Measurements from ENCODE around the gene EFL1. TPM values are rescaled to one million over a fixed set of nuclear protein-coding genes. Genes with fewer than 3 reads are reported as not detected.
"Not testable (repeated sequence)": the region's sequence is repeated elsewhere in the genome, so short reads cannot be mapped to it uniquely, and the experiment has no call there.

The EFL1 gene
- polyA plus RNA-seq (2012; ENCODE audit: insufficient read depth, insufficient read length, low read depth): 4.5 TPM

DNA sequence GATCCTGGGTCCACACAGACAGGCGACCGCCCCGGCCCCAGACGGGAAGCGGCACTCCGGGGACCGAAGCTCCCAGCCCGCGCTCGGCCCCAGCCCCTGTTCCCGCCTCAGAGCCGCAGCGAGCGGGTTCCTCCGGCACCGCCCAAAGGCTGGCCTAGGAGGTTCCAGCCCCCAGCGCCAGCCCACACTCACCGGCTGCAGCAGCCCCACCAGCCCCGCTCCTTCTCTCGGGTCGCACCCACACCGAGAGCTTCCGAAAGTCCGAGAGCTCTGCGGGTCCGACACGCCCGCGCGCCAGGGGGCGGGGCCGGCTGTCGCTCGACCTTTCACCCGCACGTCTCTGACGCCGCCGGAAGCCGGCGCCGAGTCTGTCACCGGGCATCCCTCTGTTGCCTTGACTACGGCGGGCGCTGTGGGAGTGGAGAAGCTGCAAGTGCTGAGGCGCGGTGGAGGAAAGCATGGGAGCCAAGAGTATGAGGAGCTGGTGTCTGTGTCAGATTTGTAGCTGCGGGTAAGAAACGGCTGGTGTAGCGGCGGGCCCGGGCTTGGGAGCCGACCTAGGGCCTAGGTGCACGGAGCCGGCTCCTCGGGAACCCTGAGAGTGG is at the start of gene EFL1, which contains the start of gene SAXO2:
Gene EFL1 (minus strand): TSS at position 313 of the 605 bp plus-strand sequence. CDS start 956 bp downstream, outside the sequence.
Gene SAXO2 (plus strand): TSS at position 397 of the 605 bp plus-strand sequence. CDS start 62 bp downstream, at position 459.
- TF ChIP-seq, protein P1, sequence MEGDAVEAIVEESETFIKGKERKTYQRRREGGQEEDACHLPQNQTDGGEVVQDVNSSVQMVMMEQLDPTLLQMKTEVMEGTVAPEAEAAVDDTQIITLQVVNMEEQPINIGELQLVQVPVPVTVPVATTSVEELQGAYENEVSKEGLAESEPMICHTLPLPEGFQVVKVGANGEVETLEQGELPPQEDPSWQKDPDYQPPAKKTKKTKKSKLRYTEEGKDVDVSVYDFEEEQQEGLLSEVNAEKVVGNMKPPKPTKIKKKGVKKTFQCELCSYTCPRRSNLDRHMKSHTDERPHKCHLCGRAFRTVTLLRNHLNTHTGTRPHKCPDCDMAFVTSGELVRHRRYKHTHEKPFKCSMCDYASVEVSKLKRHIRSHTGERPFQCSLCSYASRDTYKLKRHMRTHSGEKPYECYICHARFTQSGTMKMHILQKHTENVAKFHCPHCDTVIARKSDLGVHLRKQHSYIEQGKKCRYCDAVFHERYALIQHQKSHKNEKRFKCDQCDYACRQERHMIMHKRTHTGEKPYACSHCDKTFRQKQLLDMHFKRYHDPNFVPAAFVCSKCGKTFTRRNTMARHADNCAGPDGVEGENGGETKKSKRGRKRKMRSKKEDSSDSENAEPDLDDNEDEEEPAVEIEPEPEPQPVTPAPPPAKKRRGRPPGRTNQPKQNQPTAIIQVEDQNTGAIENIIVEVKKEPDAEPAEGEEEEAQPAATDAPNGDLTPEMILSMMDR (IDR thresholded peaks at IDR 0.05; ENCODE audit: low read depth, low read length): no peak
- H3K27me3 ChIP-seq: no peaks in the 10 kb centered on the region
- no peaks in the 10 kb centered on the region for H3K4me1 ChIP-seq
- peak; percentile 96 for DNase-seq
- no peaks in the 10 kb centered on the region for H3K36me3 ChIP-seq
- no peaks in the 10 kb centered on the region for H3K9me3 ChIP-seq
- H3K4me3 ChIP-seq (ENCODE audit: low read depth, low read length): peak within 1 kb of the TSS; percentile 82

DNA sequence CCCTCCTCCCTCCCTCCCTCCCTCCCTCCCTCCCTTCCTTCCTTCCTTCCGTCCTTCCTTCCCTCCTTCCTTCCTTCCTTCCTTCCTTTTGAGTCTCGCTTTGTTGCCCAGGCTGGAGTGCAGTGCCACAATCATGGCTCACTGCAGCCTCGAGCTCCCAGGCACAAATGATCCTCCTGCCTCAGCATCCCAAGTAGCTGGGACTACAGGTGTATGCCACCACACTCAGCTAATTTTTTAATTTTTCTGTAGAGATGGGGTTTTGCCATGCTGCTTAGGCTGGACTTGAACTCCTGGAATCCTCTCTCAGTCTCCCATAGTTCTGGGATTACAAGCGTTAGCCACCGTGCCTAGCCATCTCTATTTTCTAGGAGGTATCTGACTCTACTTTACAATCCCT is 48.8 kb upstream of the EFL1 start:
- H3K27me3 ChIP-seq; DNase-seq; H3K4me3 ChIP-seq (ENCODE audit: low read depth, low read length); H3K9me3 ChIP-seq; H3K4me1 ChIP-seq; H3K36me3 ChIP-seq: not testable (repeated sequence)

DNA sequence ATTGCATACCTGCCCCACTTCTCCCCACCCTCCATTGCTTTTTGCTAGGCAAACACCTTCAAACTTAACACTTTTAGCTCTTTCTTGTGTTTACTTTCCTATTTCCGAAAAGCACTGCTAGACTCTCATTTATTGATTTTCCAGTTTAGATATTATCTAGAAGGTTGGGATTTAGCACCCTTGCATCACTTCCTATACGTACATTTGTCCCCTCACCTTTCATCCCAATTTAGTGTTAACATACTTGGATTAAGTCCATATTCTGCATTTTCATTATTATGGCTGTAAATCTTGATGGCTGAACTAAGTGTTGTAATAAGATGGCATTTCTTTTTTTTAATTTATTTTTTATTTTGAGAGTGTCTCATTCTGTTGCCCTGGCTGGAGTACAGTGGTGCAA is 47.3 kb upstream of the EFL1 start:
- Histone ChIP-seq H3K4me3 (ENCODE audit: low read depth, low read length) (no peak overlapping the region), H3K36me3 (no peaks in the 10 kb centered on the region), H3K27me3 (no peaks in the 10 kb centered on the region), H3K4me1 (no peaks in the 10 kb centered on the region), H3K9me3 (no peaks in the 10 kb centered on the region)
- no peak for DNase-seq
- TF ChIP-seq, protein P1 (IDR thresholded peaks at IDR 0.05; ENCODE audit: low read depth, low read length): no peak

DNA sequence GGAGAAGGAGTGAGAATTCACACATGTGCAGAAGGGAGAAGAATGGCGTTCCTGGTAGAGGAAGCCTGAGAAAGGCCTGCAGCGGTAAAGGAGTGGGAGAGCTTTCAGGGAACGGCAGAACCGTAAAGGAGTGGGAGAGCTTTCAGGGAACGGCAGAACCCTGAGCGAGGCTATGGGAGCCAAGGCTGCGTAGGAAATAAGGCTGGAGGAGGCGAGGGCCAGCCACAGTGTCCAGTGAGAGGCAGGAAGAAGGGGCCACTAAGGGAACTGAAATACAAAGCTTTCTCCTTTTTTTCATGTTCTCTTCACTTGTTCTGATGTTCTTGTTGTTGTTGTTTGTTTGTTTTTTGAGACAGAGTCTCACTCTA is 45.2 kb upstream of the EFL1 start:
- no peaks in the 10 kb centered on the region for H3K4me1 ChIP-seq

DNA sequence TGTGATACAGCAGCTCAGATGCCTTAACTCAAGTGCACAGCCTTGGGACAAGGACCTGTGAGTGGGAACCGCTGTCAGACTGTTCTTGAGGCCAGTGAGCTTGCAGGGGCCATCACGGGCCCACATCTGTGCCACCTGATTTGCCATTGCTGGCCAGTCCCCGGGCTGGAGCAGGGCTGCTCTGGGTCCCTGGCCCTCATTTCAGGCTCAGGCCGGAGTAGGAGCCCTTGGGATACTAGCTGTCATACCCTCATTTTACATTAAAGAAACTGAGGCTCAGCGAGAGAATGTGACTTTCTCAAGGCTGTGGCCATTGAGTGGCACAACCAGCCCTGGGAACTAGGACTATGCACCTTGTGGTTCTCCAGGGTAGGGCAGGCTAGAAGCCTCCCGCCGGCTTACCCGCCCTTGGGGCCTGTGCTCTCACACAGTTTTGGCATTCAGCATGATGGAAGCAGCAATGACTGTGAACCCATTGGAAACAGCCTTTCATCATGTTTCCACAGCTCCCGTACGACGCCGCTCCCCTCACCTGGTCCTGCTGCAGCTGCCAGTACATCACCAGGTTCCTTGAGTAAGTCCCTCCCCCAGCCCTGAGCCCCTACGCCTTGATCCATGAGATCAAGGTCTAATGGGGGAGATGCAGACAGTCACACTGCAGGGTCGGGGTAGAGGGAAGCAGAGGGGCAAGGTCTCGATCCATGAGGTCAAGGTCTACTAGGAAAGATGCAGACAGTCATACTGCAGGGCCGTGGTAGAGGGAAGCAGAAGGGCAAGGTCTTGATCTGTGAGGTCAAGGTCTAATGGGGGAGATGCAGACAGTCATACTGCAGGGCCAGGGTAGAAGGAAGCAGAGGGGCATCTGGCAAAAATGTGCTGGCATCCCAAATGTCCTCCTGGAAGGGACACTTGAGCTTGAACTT is 44.5 kb upstream of the EFL1 start:
- no peaks in the 10 kb centered on the region for H3K9me3 ChIP-seq
- TF ChIP-seq, protein P1 (IDR thresholded peaks at IDR 0.05; ENCODE audit: low read depth, low read length): no peak
- H3K4me3 ChIP-seq (ENCODE audit: low read depth, low read length): no peak overlapping the region
- no peak for DNase-seq
- H3K36me3 ChIP-seq: no peaks in the 10 kb centered on the region
- H3K4me1 ChIP-seq: no peaks in the 10 kb centered on the region
- H3K27me3 ChIP-seq: no peaks in the 10 kb centered on the region

More for the DNA sequence above, 45.2 kb upstream of the EFL1 start:
- Histone ChIP-seq H3K27me3 (no peaks in the 10 kb centered on the region), H3K36me3 (no peaks in the 10 kb centered on the region), H3K4me3 (ENCODE audit: low read depth, low read length) (no peak overlapping the region), H3K9me3 (no peaks in the 10 kb centered on the region)
- no peak for DNase-seq
- TF ChIP-seq, protein P1 (IDR thresholded peaks at IDR 0.05; ENCODE audit: low read depth, low read length): no peak

DNA sequence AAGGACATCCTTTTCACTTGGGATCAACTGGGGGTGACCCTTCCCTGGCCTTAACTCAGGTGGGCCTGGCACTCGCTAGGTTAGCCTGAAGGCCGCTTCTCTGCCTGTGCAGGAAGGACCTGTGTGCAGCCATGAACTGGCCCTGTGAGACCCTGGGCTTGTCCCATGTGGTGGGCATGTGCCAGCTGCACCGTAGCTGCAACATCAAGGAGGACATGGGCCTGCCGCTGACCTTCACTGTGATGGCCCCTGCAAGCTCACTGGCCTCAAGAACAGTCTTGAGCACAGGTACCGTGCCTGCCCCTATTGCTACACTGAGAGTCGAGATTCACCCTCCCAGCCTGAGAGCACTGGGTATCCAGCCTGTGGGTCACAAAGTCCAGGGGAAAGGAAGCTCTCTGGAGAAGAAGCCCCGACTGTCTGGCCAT is 43.1 kb upstream of the EFL1 start:
- no peak overlapping the region for H3K4me3 ChIP-seq (ENCODE audit: low read depth, low read length)
- H3K36me3 ChIP-seq: no peaks in the 10 kb centered on the region
- no peaks in the 10 kb centered on the region for H3K27me3 ChIP-seq
- DNase-seq: no peak
- H3K4me1 ChIP-seq: no peaks in the 10 kb centered on the region
- TF ChIP-seq, protein P1 (IDR thresholded peaks at IDR 0.05; ENCODE audit: low read depth, low read length): no peak
- H3K9me3 ChIP-seq: no peaks in the 10 kb centered on the region

Measured in BE2C (cell line).